Peyer's patch (tissue), 4 donors: ENCODE results near the gene ARHGAP22.

Experiments used
- CTCF ChIP-seq, 6 experiments: fragments of 450-650 bp in 4 of 6; fragments of 200-600 bp in 2 of 6; sonication (generic) in 1 of 6; IDR thresholded peaks; one replicate each; pipeline ENCODE4 v1.5.1; 2017 to 2019; ENCODE audit warnings: antibody characterized with exemption in 6 of 6, mild to moderate bottlenecking in 3 of 6, moderate library complexity in 1 of 6
- POLR2A ChIP-seq, 2 donors: fragments of 450-650 bp; IDR thresholded peaks; one replicate each; pipeline ENCODE4 v1.5.1; 2017; ENCODE audit warnings: antibody characterized with exemption in 2 of 2, mild to moderate bottlenecking in 2 of 2, moderate library complexity in 2 of 2

DNA sequence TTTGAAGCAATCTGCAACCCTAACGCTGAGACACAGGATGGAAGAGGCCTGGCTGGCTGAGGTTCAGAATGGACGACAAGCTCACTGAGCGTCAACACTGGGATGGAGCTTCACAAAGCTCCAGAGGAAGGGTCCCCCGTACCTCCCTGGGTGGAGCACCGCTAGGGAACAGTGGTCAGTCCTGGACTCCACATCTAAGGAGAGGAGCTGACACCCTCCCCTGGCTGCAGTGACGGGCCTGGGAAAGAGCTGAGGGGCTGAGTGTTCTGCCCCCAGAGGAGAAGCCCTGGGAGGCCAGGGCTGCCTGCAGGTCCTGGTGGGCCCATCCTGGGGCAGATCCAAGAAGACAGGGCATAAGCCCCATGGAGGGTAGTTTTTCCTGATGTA is 146.2 kb downstream of the ARHGAP22 start:
- TF ChIP-seq POLR2A (IDR thresholded peaks at IDR 0.05) (no peak), CTCF (IDR thresholded peaks at IDR 0.05) (no peak)
